HG03575 (cell line): ENCODE measurements around the gene UBE2QL1.

ENCODE experiments used
- ATAC-seq: cut with Tn5 transposase; IDR thresholded peaks from one replicate; pipeline ENCODE4 v1.9.1; 2021; ENCODE audit not compliant: unreplicated experiment, insufficient number of reproducible peaks, low FRiP score; ENCODE audit errors: extremely low read depth

The UBE2QL1 gene

DNA sequence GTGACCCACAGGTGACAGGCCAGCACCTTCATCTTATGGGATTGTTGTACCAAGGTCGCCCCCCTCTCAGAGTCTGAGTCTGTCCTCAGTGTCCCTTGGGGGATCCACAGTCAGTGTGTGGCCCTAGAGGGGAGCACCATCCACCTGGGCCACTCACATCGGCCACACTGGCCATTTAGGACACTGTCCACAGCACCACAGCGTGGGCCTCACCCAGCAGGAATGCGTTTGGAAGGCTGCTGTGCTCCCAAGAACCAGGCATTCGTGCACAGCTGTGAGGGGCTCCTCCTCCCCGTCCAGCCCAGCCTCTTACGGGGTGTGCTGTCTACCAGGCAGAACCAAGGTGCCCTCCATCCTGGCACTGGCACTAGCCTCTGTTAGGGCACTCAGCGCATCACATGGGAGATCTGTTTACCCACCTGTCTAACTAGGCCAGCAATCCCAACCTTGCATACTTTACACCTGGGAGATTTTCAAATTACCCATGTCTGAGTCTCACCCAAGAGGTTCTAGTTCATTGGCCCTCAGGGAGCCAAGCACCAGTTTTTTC lies 24.5 kb upstream of the UBE2QL1 start:
- ATAC-seq, result no peak

DNA sequence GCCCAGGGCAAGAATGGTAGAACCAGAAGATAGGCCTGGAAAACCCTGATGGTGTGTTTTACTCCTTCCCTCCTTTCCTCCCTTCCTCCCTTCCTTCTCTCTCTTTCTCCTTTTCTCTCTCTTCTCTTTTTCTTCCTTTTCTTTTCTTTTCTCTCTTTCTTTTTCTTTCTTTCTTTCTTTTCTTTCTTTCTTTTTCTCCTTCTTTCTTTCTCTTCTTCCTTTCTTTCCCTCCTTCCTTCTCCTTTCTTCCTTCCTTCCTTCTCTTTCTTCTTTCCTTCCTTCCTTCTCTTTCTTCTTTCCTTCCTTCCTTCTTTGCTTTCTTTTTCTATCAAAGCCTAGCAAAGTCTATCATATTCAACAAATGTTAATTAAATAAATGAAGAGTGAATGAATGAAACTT lies 24.0 kb upstream of the UBE2QL1 start:
- ATAC-seq, result no peak

DNA sequence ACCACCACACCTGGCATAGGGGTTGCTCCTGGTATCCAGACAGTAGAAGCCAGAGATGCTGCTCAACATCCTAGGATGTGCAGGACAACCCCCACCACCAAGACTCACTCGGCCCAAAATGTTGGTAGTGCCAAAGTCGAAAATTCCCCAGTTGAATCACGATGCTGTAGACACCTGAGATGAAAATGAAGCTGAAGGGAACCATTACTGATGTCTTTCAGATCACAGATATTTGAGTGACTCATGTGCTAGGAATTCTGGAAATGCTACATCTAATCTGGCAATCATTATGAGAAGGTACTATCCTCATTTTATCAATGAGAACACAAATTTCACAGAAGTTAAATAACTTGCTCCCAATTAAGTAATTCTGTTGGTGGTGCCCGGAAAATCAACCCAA lies 21.0 kb upstream of the UBE2QL1 start:
- ATAC-seq, result no peak

DNA sequence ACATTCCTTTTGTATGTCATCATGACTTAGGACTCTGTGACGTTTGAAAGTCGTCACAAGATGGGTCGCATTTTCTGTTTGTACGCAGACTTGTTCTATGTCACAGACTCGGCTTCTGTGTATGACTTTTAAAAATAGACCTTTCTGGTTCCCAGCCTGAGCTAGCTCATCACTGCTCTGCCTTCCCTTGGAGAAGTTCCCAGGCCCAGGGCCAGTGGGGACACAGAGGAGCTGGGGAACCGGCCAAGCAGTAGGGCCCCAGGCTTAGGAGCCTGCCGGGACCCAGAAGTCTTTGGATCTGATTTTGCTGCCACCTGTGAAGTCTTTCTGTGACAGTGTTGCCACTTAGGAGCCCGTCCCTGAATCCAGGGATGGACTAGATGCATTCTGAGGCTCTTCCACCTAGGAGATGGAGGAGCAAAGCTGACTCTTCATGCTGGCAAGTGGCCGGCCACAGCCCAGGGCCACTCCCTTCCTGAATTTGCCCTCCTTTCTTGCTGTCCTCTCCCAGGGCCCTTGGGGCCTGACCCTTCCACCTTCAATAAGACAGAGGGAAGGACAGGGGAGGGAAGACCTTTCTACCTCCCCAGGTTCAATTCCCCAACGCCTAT lies 18.1 kb upstream of the UBE2QL1 start:
- ATAC-seq, result no peak

DNA sequence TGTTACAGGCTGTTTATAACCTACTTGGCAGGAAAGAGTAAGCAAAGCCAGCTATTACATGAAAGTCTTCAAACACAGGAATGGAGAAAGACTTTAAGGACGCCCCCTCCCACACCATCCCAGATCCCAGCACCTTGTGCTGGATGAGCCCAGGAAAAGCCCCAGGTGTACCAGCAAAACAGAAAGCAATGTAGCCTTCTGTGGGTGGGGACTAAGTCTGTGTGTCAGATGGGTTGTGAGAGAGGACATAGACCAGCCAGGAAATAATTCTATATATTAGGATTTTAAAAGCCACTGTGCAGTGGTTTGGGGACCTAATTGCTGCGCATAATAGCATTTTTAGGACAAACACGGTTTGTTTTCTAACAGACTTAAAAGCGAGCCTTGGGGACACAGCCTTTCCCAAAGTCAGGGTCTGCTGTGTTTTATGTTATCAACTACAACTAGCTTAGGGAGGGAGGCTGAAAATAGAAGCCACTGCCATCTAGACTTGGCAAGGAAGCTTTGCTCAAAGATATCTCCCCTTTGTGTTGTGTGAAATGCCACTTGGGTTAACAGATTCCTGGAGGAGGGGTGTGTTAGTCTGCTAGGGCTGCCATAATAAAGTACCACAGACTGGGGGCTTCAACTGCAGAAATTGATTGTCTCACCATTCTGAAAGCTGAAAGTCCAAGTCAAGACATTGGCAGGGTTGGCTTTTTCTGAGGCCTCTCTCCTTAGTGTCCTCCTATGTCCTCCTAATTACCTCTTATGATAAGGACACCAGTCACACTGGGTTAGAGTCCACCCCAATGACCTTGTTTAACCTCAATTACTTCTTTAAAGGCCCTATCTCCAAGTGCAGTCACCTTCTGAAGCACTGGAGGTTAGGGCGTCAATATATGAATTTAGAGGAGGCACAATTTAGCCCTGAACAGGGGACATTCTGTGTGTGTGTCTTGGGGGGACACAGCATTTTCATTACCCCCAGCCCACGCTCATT lies 17.2 kb upstream of the UBE2QL1 start:
- ATAC-seq, result no peak

DNA sequence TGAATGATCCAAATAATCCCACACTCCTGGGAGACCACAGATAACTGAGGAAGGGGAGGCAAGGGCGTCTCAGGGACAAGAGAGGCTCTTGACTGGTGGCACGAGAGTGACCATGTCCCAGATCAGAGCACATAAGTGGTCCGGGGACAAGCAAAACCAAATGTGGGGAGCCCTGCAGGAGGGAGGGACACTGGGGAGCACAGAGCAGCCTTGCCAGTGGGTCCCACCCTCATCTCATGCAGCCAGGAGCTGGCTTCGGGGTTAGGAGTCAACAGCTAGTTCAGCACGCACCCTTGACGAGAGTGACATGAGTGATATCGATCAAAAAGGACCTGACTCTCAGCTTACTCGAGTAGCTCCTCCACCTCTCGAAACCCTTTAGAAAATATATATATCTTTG lies 16.5 kb upstream of the UBE2QL1 start:
- ATAC-seq, result no peak

DNA sequence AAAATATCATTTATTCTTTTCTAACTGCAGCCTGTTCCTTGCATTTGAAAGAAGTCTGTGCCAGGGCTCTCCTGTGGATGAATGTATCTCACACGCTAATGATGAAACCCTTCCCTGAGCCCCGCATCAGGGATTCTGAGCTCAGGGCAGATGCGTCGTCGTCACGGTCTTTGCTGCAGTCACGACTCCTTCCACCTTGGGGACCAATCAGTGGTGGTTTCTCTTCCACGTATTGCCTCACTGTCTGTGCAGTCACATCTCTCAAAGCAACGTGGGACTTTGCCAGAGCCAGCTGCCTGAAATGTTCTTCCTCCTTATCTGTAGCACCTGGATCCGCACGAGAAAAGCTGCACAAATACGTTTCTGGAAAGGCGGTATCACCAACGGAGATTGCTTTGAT lies 13.9 kb upstream of the UBE2QL1 start:
- ATAC-seq, result no peak

DNA sequence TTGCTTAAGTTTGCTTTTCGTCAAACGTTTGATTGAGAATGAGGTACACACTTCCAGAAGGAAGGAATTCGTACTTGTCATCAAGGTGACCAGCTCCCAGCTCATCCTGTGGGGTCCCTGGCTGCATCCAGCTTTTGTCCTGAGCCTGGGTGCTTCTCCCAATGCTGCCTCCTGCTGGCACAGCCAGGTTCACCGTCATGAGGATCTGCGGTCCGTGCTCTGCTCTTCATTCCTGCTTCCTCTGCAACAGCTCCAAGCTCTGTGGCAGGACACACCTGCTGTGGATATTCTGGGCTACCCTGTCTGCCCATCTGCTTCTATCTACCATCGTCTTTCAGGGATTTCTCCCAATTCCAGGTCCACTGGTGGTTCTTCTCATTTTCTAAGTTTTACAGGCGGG lies 13.3 kb upstream of the UBE2QL1 start:
- ATAC-seq, result no peak

DNA sequence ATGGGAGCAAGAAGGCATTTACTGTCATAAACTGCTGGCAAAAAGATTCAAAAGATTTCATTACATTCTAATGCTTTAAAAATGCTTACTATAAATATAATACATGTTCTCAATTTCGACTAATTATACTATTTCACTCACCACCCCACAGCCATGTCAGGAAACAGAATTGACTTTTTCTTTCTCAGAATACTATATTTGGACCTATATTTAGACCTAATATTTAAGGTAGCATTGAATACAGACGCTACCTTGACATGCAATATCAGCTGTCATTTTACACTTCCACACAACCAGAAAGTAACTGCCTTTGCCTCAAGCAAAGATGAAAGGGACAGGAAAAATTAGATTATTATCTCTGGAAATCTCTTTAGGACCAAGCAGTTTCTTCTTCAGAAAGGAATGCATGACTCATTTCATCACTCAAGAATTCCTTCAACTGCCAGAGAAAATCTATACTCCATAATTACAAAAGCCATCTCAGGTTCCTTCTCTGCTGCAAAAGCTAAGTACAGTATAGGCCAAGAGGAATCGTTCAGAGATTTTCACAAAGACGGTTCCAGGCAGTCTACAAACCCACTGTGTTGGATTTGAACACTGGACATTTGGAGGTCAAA lies 11.8 kb upstream of the UBE2QL1 start:
- no peak for ATAC-seq

DNA sequence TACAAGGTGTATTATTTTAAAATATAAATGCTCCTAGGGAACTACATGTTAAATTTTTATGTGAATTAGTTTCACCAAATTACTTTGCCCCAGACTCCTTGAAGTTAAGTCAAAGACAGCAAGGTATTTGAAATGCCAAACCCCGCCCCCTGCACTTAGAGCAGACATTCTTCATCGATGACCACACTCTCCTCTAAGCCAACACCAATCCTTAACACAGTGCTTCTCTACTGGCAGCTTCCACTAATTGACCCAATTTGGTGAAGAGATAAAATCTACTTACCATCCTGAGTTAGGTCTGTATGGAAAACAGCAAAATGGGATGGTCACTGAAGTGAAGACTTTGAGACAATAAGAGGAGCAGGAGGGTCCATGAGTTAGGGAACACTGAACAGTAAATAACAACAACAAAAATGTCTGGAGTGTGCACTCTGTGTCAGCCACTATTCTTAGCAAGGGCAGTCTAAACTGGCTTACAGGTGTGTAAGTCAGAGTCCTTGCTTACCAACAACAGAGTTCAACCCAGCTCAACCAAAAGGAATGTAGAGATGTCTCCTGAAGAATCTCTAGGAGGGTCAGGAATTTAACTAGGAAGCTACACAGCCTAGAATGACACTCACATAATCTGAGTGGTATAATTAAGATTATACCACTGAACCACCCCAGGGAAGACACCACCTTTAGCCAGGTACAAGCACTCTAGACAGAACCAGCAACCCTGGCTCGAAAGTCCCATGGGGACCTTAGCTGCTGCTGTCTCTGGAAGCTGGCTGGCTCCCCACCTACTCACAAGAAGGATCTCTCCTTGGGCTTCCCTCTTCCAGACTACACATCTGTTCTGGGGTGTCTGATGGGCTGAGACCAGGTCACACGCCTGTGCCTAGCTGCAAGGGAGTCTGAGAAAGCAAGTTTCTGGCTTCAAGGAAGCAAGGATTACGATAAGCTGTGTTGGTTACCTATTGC lies 8.8 kb upstream of the UBE2QL1 start:
- no peak for ATAC-seq

DNA sequence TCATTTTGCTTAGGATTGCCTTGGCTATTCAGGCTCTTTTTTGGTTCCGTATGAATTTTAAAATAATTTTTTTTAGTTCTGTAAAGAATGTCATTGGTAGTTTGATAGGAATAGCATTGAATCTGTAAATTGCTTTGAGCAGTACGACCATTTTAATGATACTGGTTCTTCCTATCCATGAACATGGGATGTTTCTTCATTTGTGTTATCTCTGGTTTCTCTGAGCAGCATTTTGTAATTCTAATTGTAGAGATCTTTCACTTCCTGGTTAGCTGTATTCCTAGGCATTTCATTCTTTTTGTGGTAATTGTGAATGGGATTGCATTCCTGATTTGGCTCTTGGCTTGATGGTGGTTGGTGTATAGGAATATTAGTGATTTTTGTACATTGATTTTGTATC lies 6.3 kb upstream of the UBE2QL1 start:
- ATAC-seq, result no peak

DNA sequence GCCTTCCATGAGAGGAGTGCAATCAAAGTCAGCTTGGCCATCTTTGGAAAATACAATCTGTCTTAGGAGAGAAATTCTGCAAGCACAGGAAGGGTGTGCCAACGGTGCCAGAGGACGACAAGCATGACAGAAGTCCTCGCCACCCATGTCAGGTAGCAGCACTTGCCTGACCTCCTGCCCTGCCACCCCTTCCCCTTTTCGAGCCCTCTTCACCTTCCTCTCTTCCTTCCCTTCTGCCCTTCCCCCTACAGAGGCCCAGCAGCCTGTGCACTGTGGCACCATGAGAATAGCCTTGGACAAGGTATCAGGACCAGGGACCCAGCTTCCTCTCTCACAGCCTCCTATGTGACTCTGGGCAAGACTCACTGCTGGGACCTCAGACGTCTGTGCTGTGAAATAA lies 5.3 kb upstream of the UBE2QL1 start:
- ATAC-seq, result no peak

DNA sequence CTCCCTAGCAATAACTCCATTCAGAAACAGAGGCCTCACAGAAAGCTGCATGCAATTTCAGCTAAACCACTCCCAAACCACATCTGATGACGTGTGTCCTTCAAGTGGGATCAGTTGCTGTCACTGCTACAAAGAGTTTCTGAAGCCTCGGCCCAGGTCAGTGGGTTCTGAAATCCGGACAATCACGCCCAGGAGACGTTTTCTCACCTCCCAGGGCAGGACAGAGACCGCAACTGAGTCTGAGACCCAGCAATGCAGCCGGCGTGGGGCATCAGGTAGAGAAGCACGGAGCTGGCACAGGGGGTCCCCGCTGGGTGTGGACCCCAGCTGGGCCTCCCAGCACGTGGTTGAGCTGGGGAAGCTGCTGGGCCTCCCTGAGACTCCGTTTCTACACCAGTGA lies 2.6 kb upstream of the UBE2QL1 start:
- no peak for ATAC-seq

DNA sequence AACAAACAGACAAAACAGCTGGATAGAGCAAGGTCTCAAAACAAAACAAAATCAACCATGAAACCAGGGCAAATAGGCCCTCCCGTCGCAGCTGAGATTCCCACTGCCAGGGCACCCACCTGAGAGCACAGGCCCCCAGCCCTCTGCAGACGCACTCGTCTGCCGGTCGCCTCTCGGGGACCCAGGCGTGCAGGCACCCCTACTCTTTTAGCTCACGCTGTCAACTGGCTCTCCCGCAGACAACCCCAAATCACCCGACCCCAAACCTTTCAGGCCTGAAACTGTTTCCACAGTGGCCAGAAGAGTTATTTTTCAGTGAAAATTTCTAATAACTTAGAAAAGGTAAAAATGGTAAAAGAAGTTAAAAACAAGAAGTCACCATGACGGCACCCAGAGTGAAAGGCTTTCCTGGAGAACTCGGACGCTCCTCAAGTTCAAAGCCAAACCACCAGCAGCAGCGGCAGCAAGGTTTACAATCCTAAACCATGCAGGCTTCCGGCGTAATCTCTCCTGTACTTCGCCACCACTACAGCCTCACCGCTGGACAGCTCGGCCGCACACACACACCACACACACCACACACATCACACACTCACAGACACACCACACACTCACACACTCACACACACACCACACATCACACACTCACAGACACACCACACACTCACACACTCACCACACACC lies 1.9 kb upstream of the UBE2QL1 start:
- no peak for ATAC-seq

DNA sequence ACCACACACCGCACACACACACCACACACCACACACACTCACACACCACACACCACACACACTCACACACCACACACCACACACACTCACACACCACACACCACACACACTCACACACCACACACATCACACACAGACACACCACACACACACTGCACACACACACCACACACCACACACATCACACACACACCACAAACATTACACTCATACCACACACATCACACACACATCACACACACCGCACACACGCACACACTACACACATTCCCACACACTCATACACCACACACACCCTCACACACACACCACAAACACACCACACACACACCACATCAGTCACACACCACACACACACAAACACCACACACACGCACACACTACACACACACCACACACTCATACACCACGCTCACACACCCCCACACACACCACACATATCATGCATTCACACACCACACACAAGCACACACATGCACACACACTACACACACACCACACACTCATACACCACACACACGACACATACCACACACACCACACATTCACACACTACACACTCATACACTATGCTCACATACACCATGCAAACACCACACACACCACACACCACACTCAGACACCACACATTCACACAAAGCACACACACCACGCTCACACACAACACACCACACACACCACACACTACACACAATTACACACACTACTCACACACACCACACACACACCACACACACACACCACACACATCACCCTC lies 1.1 kb upstream of the UBE2QL1 start:
- no peak for ATAC-seq

DNA sequence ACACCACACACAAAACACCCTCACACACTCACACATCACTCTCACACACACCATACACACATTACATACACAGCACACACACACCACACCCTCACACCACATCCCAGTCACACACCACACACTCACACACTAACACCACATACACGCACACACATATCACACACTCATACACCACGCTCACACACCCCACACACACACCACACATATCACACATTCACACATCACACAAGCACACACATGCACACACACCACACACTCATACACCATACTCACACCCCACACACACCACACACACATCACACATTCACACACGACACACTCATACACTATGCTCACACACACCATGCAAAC lies 543 bp upstream of the UBE2QL1 start:
- ATAC-seq, result no peak

DNA sequence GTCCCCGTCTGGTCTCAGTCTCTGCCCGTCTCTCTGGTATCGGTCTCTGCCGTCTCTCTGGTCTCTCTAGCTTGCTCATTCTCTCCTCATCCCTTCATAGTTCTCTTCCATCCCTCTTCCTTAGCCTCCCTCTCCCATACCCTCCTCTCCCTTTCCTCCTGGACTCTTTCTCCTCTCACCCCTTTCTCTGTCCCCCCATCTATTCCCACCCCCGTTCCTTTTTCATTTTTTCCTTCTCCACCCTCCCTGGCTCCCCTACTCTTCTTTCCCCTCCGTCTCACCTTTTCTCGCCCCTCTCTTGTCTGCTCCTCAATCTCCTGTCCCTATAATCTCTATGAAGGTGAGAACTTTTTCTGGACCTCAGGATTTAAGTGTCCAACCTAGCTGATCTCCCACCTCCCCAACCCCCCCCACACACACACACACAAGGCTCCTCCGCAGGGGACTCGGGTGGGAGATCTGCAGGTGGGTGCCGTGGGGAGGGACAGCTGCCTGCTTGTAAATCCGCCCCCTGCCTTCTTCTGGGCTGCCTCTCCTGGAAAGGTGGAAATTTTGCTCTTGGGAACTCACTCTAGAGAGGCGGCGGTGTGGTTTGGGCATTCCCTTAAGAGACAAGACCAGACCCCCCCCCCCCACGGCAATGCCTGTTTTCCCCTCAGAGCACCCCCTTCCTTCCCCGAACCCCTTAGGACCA lies 953 bp downstream of the UBE2QL1 start:
- no peak for ATAC-seq
